ENCODE data around the gene SREBF1.

The SREBF1 gene

DNA sequence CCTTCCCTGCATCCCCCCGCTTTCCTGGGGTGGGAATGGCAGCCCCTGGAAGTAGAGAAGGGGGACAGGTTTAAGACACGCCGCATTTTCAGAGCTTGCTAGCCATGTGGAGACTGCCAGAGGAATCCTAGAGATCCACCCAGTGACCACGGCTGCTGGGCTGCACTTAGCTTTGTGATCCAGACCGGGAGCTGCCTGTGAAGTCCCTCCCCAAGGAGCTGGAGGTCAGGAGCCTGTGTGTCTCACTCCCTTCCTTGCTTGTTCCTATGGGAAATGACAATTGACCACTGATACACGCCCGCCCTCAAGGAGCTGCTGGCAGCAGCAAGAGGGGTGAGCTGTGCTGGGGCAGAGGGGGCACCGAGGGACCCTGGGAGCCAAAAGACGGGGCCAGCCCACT lies 73.7 kb downstream of the SREBF1 start:
- no peak for DNase-seq (ENCODE audit: low read depth in 2 of 2)

- DNase-seq (ENCODE audit: low read depth in 2 of 2), result no peak
These were observed 74.1 kb downstream of the SREBF1 start for GRCh38 chr17:17762744-17763105.

Data from stimulated activated CD8-positive, alpha-beta memory T cell treated with anti-CD3 and anti-CD28 coated beads, Interleukin-15, amount 100 ng/mL, for 4 hours (primary cell).